SK-MEL-5 (cell line): ENCODE measurements around the gene CA5A. TPM values are rescaled to one million over a fixed set of nuclear protein-coding genes. Genes with fewer than 3 reads are reported as not detected.
A peak's percentile ranks its signal among the peaks of the same experiment; 100 is the strongest.

Experiments used
- DNase-seq: peaks from one replicate; pipeline ENCODE4 v3.0.0-alpha.2; 2016; ENCODE audit warnings: low read depth, low spot score
- in situ Hi-C: cut with HindIII; loops from 2 replicates; pipeline ENCODE4 v1.10.0; 2016; ENCODE audit warnings: low sequenced_read_pairs, high pct_unique_total_duplicates, low pct_unique_long_range_greater_than_20kb
- total RNA-seq: library from RNA; depleted of rRNA; stranded (reverse); fragments of >200 nt; shearing (Covaris generic); gene quantifications from 2 replicates; pipeline ENCODE4 v1.2.3, GENCODE V29; 2014

CA5A gene
- total RNA-seq, 1 experiment from 2014 or later, result not detected

GRCh38 chr16:87850009-87851006, 86.0 kb downstream of the CA5A start:
- peak; percentile 62 for DNase-seq
- in situ Hi-C loops, result no loop called here

- in situ Hi-C loops, result no loop called here
- peak; percentile 39 for DNase-seq
Measured at GRCh38 chr16:87849419-87850008, 86.8 kb downstream of the CA5A start.

- no peak for DNase-seq
Measured at GRCh38 chr16:87848676-87849345, 87.5 kb downstream of the CA5A start.

GRCh38 chr16:87847785-87848675, 88.3 kb downstream of the CA5A start:
- in situ Hi-C loops, result no loop called here
- DNase-seq, result peak; percentile 95

More at GRCh38 chr16:87848676-87849345, 87.5 kb downstream of the CA5A start:
- in situ Hi-C loops, result no loop called here

- DNase-seq, result peak; percentile 36
- in situ Hi-C loops, result no loop called here
Measured at GRCh38 chr16:87847467-87847784, 88.9 kb downstream of the CA5A start.

- no peak for DNase-seq
- in situ Hi-C loops, result no loop called here
Measured at GRCh38 chr16:87846705-87847466, 89.4 kb downstream of the CA5A start.

GRCh38 chr16:87845807-87846619, 90.3 kb downstream of the CA5A start:
- in situ Hi-C loops, result no loop called here
- no peak for DNase-seq

GRCh38 chr16:87845213-87845612, 91.1 kb downstream of the CA5A start:
- peak; percentile 58 for DNase-seq
- in situ Hi-C loops, result no loop called here

GRCh38 chr16:87844809-87845208, 91.5 kb downstream of the CA5A start:
- DNase-seq, result no peak
- in situ Hi-C loops, result no loop called here

- no peak for DNase-seq
- in situ Hi-C loops, result no loop called here
Measured at GRCh38 chr16:87844120-87844733, 92.1 kb downstream of the CA5A start.

- in situ Hi-C loops, result no loop called here
Measured at GRCh38 chr16:87843678-87844105, 92.6 kb downstream of the CA5A start.

GRCh38 chr16:87842209-87842869, 94.0 kb downstream of the CA5A start:
- DNase-seq, result no peak
- in situ Hi-C loops, result no loop called here

More at GRCh38 chr16:87843678-87844105, 92.6 kb downstream of the CA5A start:
- DNase-seq, result no peak

GRCh38 chr16:87841340-87842208, 94.8 kb downstream of the CA5A start:
- no peak for DNase-seq
- in situ Hi-C loops, result no loop called here

- no peak for DNase-seq
- in situ Hi-C loops, result no loop called here
Measured at GRCh38 chr16:87840271-87840978, 95.9 kb downstream of the CA5A start.
